ENCODE data around the gene PRKCA.

Gene PRKCA

GRCh38 chr17:66509926-66510325 lies 207.5 kb downstream of the PRKCA start:
- peaks cover 5% of the 10 kb centered on the region for H3K9me3 Mint-ChIP-seq
- H3K4me3 Mint-ChIP-seq: peak overlapping the region; percentile 81
- H3K27me3 Mint-ChIP-seq: no peaks in the 10 kb centered on the region
- H3K4me1 Mint-ChIP-seq: peaks cover 91% of the 10 kb centered on the region
- peak overlapping the region; percentile 99 for H3K27ac Mint-ChIP-seq
- H3K36me3 Mint-ChIP-seq: peaks cover 16% of the 10 kb centered on the region

GRCh38 chr17:66511135-66511534 lies 208.7 kb downstream of the PRKCA start:
- Mint-ChIP-seq H3K27me3 (no peaks in the 10 kb centered on the region), H3K9me3 (peaks cover 5% of the 10 kb centered on the region), H3K4me3 (peak overlapping the region; percentile 78), H3K27ac (peak overlapping the region; percentile 96), H3K4me1 (peaks cover 89% of the 10 kb centered on the region), H3K36me3 (peaks cover 19% of the 10 kb centered on the region)

- peak overlapping the region; percentile 51 for H3K27ac Mint-ChIP-seq
- H3K4me3 Mint-ChIP-seq: no peak overlapping the region
- peaks cover 81% of the 10 kb centered on the region for H3K4me1 Mint-ChIP-seq
- no peaks in the 10 kb centered on the region for H3K27me3 Mint-ChIP-seq
- no peaks in the 10 kb centered on the region for H3K9me3 Mint-ChIP-seq
- peaks cover 23% of the 10 kb centered on the region for H3K36me3 Mint-ChIP-seq
Measured at GRCh38 chr17:66514227-66514806, 211.9 kb downstream of the PRKCA start.

- Mint-ChIP-seq H3K36me3 (peaks cover 20% of the 10 kb centered on the region), H3K27me3 (no peaks in the 10 kb centered on the region), H3K27ac (peak overlapping the region; percentile 68), H3K4me3 (no peak overlapping the region), H3K4me1 (peaks cover 73% of the 10 kb centered on the region), H3K9me3 (no peaks in the 10 kb centered on the region)
Measured at GRCh38 chr17:66515974-66516373, 213.6 kb downstream of the PRKCA start.

- peaks cover 70% of the 10 kb centered on the region for H3K4me1 Mint-ChIP-seq
Measured at GRCh38 chr17:66517336-66518009, 215.1 kb downstream of the PRKCA start.

GRCh38 chr17:66518108-66518507 lies 215.7 kb downstream of the PRKCA start:
- Mint-ChIP-seq H3K27ac (peak overlapping the region; percentile 91), H3K9me3 (no peaks in the 10 kb centered on the region), H3K36me3 (peaks cover 16% of the 10 kb centered on the region), H3K4me3 (no peak overlapping the region), H3K4me1 (peaks cover 69% of the 10 kb centered on the region), H3K27me3 (no peaks in the 10 kb centered on the region)

More at GRCh38 chr17:66517336-66518009, 215.1 kb downstream of the PRKCA start:
- no peaks in the 10 kb centered on the region for H3K9me3 Mint-ChIP-seq
- no peak overlapping the region for H3K4me3 Mint-ChIP-seq
- H3K27me3 Mint-ChIP-seq: no peaks in the 10 kb centered on the region
- peak overlapping the region; percentile 91 for H3K27ac Mint-ChIP-seq
- peaks cover 18% of the 10 kb centered on the region for H3K36me3 Mint-ChIP-seq

GRCh38 chr17:66518677-66519076 lies 216.3 kb downstream of the PRKCA start:
- no peak overlapping the region for H3K4me3 Mint-ChIP-seq
- H3K9me3 Mint-ChIP-seq: no peaks in the 10 kb centered on the region
- no peaks in the 10 kb centered on the region for H3K27me3 Mint-ChIP-seq
- peaks cover 18% of the 10 kb centered on the region for H3K36me3 Mint-ChIP-seq
- H3K27ac Mint-ChIP-seq: peak overlapping the region; percentile 51
- H3K4me1 Mint-ChIP-seq: peaks cover 70% of the 10 kb centered on the region

GRCh38 chr17:66519154-66519553 lies 216.7 kb downstream of the PRKCA start:
- Mint-ChIP-seq H3K4me3 (no peak overlapping the region), H3K27me3 (no peaks in the 10 kb centered on the region), H3K36me3 (peaks cover 21% of the 10 kb centered on the region), H3K9me3 (no peaks in the 10 kb centered on the region), H3K4me1 (peaks cover 65% of the 10 kb centered on the region), H3K27ac (peak overlapping the region; percentile 51)

- Mint-ChIP-seq H3K9me3 (no peaks in the 10 kb centered on the region), H3K4me3 (no peak overlapping the region), H3K4me1 (peaks cover 60% of the 10 kb centered on the region), H3K36me3 (peaks cover 24% of the 10 kb centered on the region), H3K27ac (no peak overlapping the region), H3K27me3 (no peaks in the 10 kb centered on the region)
Measured at GRCh38 chr17:66520999-66521398, 218.6 kb downstream of the PRKCA start.

- no peaks in the 10 kb centered on the region for H3K27me3 Mint-ChIP-seq
- H3K36me3 Mint-ChIP-seq: peaks cover 17% of the 10 kb centered on the region
- no peak overlapping the region for H3K4me3 Mint-ChIP-seq
- peaks cover 65% of the 10 kb centered on the region for H3K4me1 Mint-ChIP-seq
- peak overlapping the region; percentile 31 for H3K27ac Mint-ChIP-seq
- no peaks in the 10 kb centered on the region for H3K9me3 Mint-ChIP-seq
Measured at GRCh38 chr17:66522591-66523272, 220.3 kb downstream of the PRKCA start.

- Mint-ChIP-seq H3K27me3 (no peaks in the 10 kb centered on the region), H3K27ac (no peak overlapping the region), H3K4me1 (peaks cover 61% of the 10 kb centered on the region), H3K9me3 (no peaks in the 10 kb centered on the region), H3K4me3 (no peak overlapping the region), H3K36me3 (peaks cover 18% of the 10 kb centered on the region)
Measured at GRCh38 chr17:66523378-66524200, 221.2 kb downstream of the PRKCA start.

- Mint-ChIP-seq H3K27me3 (no peaks in the 10 kb centered on the region), H3K4me3 (no peak overlapping the region), H3K9me3 (no peaks in the 10 kb centered on the region), H3K27ac (peak overlapping the region; percentile 43), H3K4me1 (peaks cover 53% of the 10 kb centered on the region), H3K36me3 (peaks cover 17% of the 10 kb centered on the region)
Measured at GRCh38 chr17:66524877-66525276, 222.5 kb downstream of the PRKCA start.

GRCh38 chr17:66525338-66525737 lies 222.9 kb downstream of the PRKCA start:
- Mint-ChIP-seq H3K9me3 (no peaks in the 10 kb centered on the region), H3K27ac (peak overlapping the region; percentile 63), H3K4me1 (peaks cover 57% of the 10 kb centered on the region), H3K36me3 (peaks cover 17% of the 10 kb centered on the region), H3K27me3 (no peaks in the 10 kb centered on the region), H3K4me3 (no peak overlapping the region)

- H3K27me3 Mint-ChIP-seq: no peaks in the 10 kb centered on the region
- H3K4me1 Mint-ChIP-seq: peaks cover 66% of the 10 kb centered on the region
- H3K27ac Mint-ChIP-seq: peak overlapping the region; percentile 10
- peaks cover 20% of the 10 kb centered on the region for H3K36me3 Mint-ChIP-seq
- no peaks in the 10 kb centered on the region for H3K9me3 Mint-ChIP-seq
- H3K4me3 Mint-ChIP-seq: no peak overlapping the region
Measured at GRCh38 chr17:66526827-66527226, 224.4 kb downstream of the PRKCA start.

GRCh38 chr17:66527335-66527734 lies 224.9 kb downstream of the PRKCA start:
- Mint-ChIP-seq H3K4me1 (peaks cover 62% of the 10 kb centered on the region), H3K27ac (no peak overlapping the region), H3K36me3 (peaks cover 20% of the 10 kb centered on the region)

More at GRCh38 chr17:66527335-66527734, 224.9 kb downstream of the PRKCA start:
- Mint-ChIP-seq H3K4me3 (no peak overlapping the region), H3K9me3 (no peaks in the 10 kb centered on the region), H3K27me3 (no peaks in the 10 kb centered on the region)

All from activated naive CD4-positive, alpha-beta T cell treated with anti-CD3 and anti-CD28 coated beads, Interleukin-2, amount 50 U/mL, for 24 hours (primary cell).